Measurements from ENCODE around the gene ING1.

The ING1 gene

GRCh38 chr13:110706570-110707372 is 6.7 kb upstream of the ING1 start:
- no peak for DNase-seq (ENCODE audit: low read depth)
- TF ChIP-seq, protein P1, sequence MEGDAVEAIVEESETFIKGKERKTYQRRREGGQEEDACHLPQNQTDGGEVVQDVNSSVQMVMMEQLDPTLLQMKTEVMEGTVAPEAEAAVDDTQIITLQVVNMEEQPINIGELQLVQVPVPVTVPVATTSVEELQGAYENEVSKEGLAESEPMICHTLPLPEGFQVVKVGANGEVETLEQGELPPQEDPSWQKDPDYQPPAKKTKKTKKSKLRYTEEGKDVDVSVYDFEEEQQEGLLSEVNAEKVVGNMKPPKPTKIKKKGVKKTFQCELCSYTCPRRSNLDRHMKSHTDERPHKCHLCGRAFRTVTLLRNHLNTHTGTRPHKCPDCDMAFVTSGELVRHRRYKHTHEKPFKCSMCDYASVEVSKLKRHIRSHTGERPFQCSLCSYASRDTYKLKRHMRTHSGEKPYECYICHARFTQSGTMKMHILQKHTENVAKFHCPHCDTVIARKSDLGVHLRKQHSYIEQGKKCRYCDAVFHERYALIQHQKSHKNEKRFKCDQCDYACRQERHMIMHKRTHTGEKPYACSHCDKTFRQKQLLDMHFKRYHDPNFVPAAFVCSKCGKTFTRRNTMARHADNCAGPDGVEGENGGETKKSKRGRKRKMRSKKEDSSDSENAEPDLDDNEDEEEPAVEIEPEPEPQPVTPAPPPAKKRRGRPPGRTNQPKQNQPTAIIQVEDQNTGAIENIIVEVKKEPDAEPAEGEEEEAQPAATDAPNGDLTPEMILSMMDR (IDR thresholded peaks at IDR 0.05; ENCODE audit: insufficient read depth, low read depth, low read length, missing control alignments), result no peak
- peak overlapping the region; percentile 55 for H3K4me3 ChIP-seq (ENCODE audit: low read depth, low read length)

GRCh38 chr13:110712081-110712848 is 1.2 kb upstream of the ING1 start:
- TF ChIP-seq, protein P1 (IDR thresholded peaks at IDR 0.05; ENCODE audit: insufficient read depth, low read depth, low read length, missing control alignments), result no peak
- DNase-seq (ENCODE audit: low read depth), result peak; percentile 96
- peak overlapping the region; percentile 99 for H3K4me3 ChIP-seq (ENCODE audit: low read depth, low read length)

DNA sequence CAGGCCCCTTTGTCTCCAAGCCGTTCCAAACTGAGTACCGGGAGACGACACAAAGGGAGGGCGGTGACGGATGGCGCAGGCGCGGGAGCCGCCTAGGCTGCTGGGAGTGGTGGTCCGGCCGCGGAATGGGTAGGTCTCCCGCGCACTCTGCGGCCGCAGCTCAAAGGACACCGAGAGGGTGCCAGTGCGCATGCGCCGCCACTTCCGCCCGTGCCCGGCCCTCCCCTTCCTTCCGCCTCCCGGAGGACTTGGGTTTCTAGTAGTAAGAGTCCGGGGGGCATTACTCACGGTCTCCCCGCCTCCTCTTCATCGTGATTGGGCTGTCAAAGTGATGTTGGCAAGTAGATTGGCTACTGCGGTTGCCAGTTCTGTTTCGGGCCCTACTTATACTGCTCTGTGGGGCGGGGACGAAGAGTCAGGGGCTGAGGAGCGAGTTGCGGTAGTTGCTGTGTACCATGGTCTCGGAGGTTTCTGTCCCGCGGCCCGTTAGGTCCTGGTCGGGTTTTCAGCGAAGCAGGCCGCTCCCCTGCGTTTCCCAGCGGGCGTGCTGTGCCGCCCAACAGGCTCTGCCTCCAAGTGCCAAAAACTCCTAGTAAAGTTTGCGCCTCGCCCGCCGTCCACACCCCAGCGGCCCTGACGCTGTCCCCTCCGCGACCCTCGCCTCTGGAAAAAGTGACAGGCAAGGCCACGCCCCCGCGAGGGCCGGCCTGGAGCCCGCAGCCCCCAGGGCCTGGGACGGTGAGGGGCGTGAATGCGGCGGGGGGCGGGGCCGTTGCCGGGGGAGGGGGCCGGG is 455 bp upstream of the ING1 start:
- DNase-seq (ENCODE audit: low read depth), result peak; percentile 100
- TF ChIP-seq, protein P1 (IDR thresholded peaks at IDR 0.05; ENCODE audit: insufficient read depth, low read depth, low read length, missing control alignments), result no peak

GRCh38 chr13:110713981-110714796 is 689 bp downstream of the ING1 start:
- DNase-seq (ENCODE audit: low read depth), result peak; percentile 84
- TF ChIP-seq, protein P1 (IDR thresholded peaks at IDR 0.05; ENCODE audit: insufficient read depth, low read depth, low read length, missing control alignments), result peak; percentile 27
- H3K4me3 ChIP-seq (ENCODE audit: low read depth, low read length), result peak overlapping the region; percentile 98

More for the DNA sequence above, 455 bp upstream of the ING1 start:
- H3K4me3 ChIP-seq (ENCODE audit: low read depth, low read length), result peak overlapping the region; percentile 99

- DNase-seq (ENCODE audit: low read depth), result no peak
- TF ChIP-seq, protein P1 (IDR thresholded peaks at IDR 0.05; ENCODE audit: insufficient read depth, low read depth, low read length, missing control alignments), result no peak
- H3K4me3 ChIP-seq (ENCODE audit: low read depth, low read length), result peak overlapping the region; percentile 98
Observed at GRCh38 chr13:110714797-110715394, 1.4 kb downstream of the ING1 start.

All from GM12865 (cell line).